ENCODE measurements around the gene ETS1.
A peak's percentile ranks its signal among the peaks of the same experiment; 100 is the strongest.

Gene ETS1

DNA sequence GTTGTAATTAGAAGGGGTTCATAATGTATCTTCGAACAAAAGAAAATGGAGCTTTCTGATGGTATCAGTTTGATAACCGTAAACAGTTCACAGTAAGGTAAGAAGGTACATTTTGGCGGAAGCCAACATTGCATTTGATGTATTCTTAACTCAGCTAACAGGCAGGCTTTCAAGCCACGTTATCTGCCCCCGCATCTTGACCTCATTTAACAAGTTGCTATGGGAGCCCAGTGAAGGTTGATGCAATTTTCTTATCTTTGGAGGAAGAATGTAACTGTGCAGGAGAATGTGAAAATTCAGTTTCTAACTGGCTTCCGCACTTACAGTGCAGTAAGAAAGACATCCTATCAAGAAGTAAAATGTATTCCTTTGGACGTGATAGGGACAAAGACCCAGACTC, 110.6 kb downstream of the ETS1 start:
- H3K27ac Mint-ChIP-seq = no peak overlapping the region
- peaks cover 54% of the 10 kb centered on the region for H3K4me1 Mint-ChIP-seq
- H3K9me3 Mint-ChIP-seq = no peaks in the 10 kb centered on the region
- no peak overlapping the region for H3K4me3 Mint-ChIP-seq
- H3K27me3 Mint-ChIP-seq (ENCODE audit: low read depth, poor library complexity) = peaks cover 9% of the 10 kb centered on the region
- DNase-seq = no peak
- no peak for TF ChIP-seq CTCF (IDR thresholded peaks at IDR 0.05)
- H3K36me3 Mint-ChIP-seq (ENCODE audit: low read depth) = peaks cover 59% of the 10 kb centered on the region

GRCh38 chr11:128476049-128476448, 111.3 kb downstream of the ETS1 start:
- TF ChIP-seq CTCF (IDR thresholded peaks at IDR 0.05) = no peak
- H3K27me3 Mint-ChIP-seq (ENCODE audit: low read depth, poor library complexity) = peaks cover 9% of the 10 kb centered on the region
- H3K27ac Mint-ChIP-seq = no peak overlapping the region
- DNase-seq = no peak
- peaks cover 63% of the 10 kb centered on the region for H3K36me3 Mint-ChIP-seq (ENCODE audit: low read depth)
- no peaks in the 10 kb centered on the region for H3K9me3 Mint-ChIP-seq
- no peak overlapping the region for H3K4me3 Mint-ChIP-seq
- H3K4me1 Mint-ChIP-seq = peaks cover 61% of the 10 kb centered on the region

GRCh38 chr11:128474036-128474874, 113.1 kb downstream of the ETS1 start:
- Mint-ChIP-seq H3K36me3 (ENCODE audit: low read depth) (peaks cover 62% of the 10 kb centered on the region), H3K9me3 (no peaks in the 10 kb centered on the region), H3K4me1 (peaks cover 64% of the 10 kb centered on the region), H3K4me3 (no peak overlapping the region), H3K27ac (peak overlapping the region; percentile 66), H3K27me3 (ENCODE audit: low read depth, poor library complexity) (peaks cover 13% of the 10 kb centered on the region)
- no peak for TF ChIP-seq CTCF (IDR thresholded peaks at IDR 0.05)
- DNase-seq = no peak

GRCh38 chr11:128473636-128474035, 113.7 kb downstream of the ETS1 start:
- H3K9me3 Mint-ChIP-seq = no peaks in the 10 kb centered on the region
- peaks cover 13% of the 10 kb centered on the region for H3K27me3 Mint-ChIP-seq (ENCODE audit: low read depth, poor library complexity)
- no peak for TF ChIP-seq CTCF (IDR thresholded peaks at IDR 0.05)
- H3K36me3 Mint-ChIP-seq (ENCODE audit: low read depth) = peaks cover 57% of the 10 kb centered on the region
- no peak for DNase-seq
- H3K4me1 Mint-ChIP-seq = peaks cover 64% of the 10 kb centered on the region
- H3K4me3 Mint-ChIP-seq = no peak overlapping the region
- no peak overlapping the region for H3K27ac Mint-ChIP-seq

- no peak for DNase-seq
- no peaks in the 10 kb centered on the region for H3K9me3 Mint-ChIP-seq
- no peak overlapping the region for H3K27ac Mint-ChIP-seq
- no peak for TF ChIP-seq CTCF (IDR thresholded peaks at IDR 0.05)
- H3K4me3 Mint-ChIP-seq = no peak overlapping the region
- H3K36me3 Mint-ChIP-seq (ENCODE audit: low read depth) = peaks cover 56% of the 10 kb centered on the region
- H3K27me3 Mint-ChIP-seq (ENCODE audit: low read depth, poor library complexity) = peaks cover 10% of the 10 kb centered on the region
- H3K4me1 Mint-ChIP-seq = peaks cover 70% of the 10 kb centered on the region
Observed at GRCh38 chr11:128472128-128473089, 114.9 kb downstream of the ETS1 start.

Data from nephron progenitor cell (in vitro differentiated cells).